Left lung (tissue), 10 donors: ENCODE data around the gene CCDC86. TPM values are rescaled to one million over a fixed set of nuclear protein-coding genes. Genes with fewer than 3 reads are reported as not detected.

Experiments used
- ATAC-seq: fragments of 200-7000 bp; cut with Tn5 transposase; one replicate; pipeline ENCODE4 v1.9.1; 2020; ENCODE audit warnings: moderate library complexity
- DNase-seq, 4 donors: peaks; one replicate each; pipeline ENCODE4 v3.0.0-alpha.2; 2013 to 2020
- H3K27ac ChIP-seq, 2 donors: fragments of 200-600 bp; sonication (generic) in 1 of 2; one replicate each; pipeline versions ENCODE4 v1.5.0 to v1.8.0; 2020 to 2021
- H3K27me3 ChIP-seq, 2 donors: fragments of 200-600 bp; sonication (generic) in 1 of 2; one replicate each; pipeline versions ENCODE4 v1.5.0 to v1.8.0; 2020 to 2021
- H3K36me3 ChIP-seq, 2 donors: fragments of 200-600 bp; sonication (generic) in 1 of 2; one replicate each; pipeline versions ENCODE4 v1.5.0 to v1.8.0; 2020 to 2021
- H3K4me1 ChIP-seq, 2 donors: fragments of 200-600 bp; one replicate each; pipeline ENCODE4 v1.8.0; 2021
- H3K4me3 ChIP-seq, 2 donors: fragments of 200-600 bp; sonication (generic) in 1 of 2; one replicate each; pipeline versions ENCODE4 v1.5.0 to v1.8.0; 2020 to 2021; ENCODE audit warnings: mild to moderate bottlenecking in 1 of 2
- H3K9me3 ChIP-seq, 2 donors: fragments of 200-600 bp; sonication (generic) in 1 of 2; one replicate each; pipeline versions ENCODE4 v1.5.0 to v1.8.0; 2020 to 2021
- CTCF ChIP-seq, 2 donors: fragments of 200-600 bp; sonication (generic) in 1 of 2; IDR thresholded peaks; one replicate each; pipeline versions ENCODE4 v1.5.0 to v1.8.0; 2021; ENCODE audit warnings: antibody characterized with exemption in 2 of 2
- intact Hi-C, 2 donors: fragments of 100-400 bp; cut with DNase I; formaldehyde crosslinking; loops; one replicate each; pipeline versions ENCODE4 v1.11.2 to v1.14.2; 2022
- polyA plus RNA-seq, 6 donors: library from polyadenylated mRNA; unstranded; fragments of 120-200 nt; gene quantifications; one replicate each; pipeline ENCODE4 v1.2.1, GENCODE V29; 2013; ENCODE audit not compliant: insufficient read length in 6 of 6
- total RNA-seq, 2 donors: library from RNA; stranded (reverse); fragmentation: NEBNext Ultra II Directional; extraction: Animal tissue kit (Norgen Biotek cat#: 25700); gene quantifications; one replicate each; pipeline ENCODE4 v1.2.1, GENCODE V29; 2021
- donor health status: DM: no; HTN: yes; CAD: no.
- donor health status: DM: no; HTN: no; CAD: no.

The CCDC86 gene
- total and polyA plus RNA-seq, 8 donors: 10.2 to 23.1 (median 16.5) TPM

- DNase-seq: no peak
- H3K4me1 ChIP-seq: no peaks in the 10 kb centered on the region
- no peaks in the 10 kb centered on the region for H3K36me3 ChIP-seq
- H3K27ac ChIP-seq: no peak overlapping the region
- H3K9me3 ChIP-seq: no peaks in the 10 kb centered on the region
- no peak for ATAC-seq
- peaks cover 13 to 77% of the 10 kb centered on the region in 2 donors for H3K27me3 ChIP-seq
- no peak for TF ChIP-seq CTCF (IDR thresholded peaks at IDR 0.05)
- no peak overlapping the region for H3K4me3 ChIP-seq
- intact Hi-C loops: no loop called here
Measured at GRCh38 chr11:60825790-60826189, 16.1 kb upstream of the CCDC86 start.

GRCh38 chr11:60830478-60831142 is 11.3 kb upstream of the CCDC86 start:
- Histone ChIP-seq H3K36me3 (no peaks in the 10 kb centered on the region), H3K27me3 (peaks cover 9 to 86% of the 10 kb centered on the region in 2 donors), H3K9me3 (no peaks in the 10 kb centered on the region), H3K4me3 (no peak overlapping the region), H3K27ac (no peak overlapping the region), H3K4me1 (peaks cover 0 to 8% of the 10 kb centered on the region in 2 donors)
- TF ChIP-seq CTCF (IDR thresholded peaks at IDR 0.05): no peak
- DNase-seq: no peak
- no peak for ATAC-seq
- intact Hi-C loops: loop anchor here in 1 of 2 donors (10.0 kb wide), 1 partner anchor 354 kb away; no protein-coding TSS in a partner anchor

- Histone ChIP-seq H3K27ac (no peak overlapping the region), H3K27me3 (peaks cover 11 to 86% of the 10 kb centered on the region in 2 donors), H3K36me3 (no peaks in the 10 kb centered on the region), H3K4me1 (peaks cover 0 to 13% of the 10 kb centered on the region in 2 donors), H3K9me3 (no peaks in the 10 kb centered on the region), H3K4me3 (no peak overlapping the region)
- TF ChIP-seq CTCF (IDR thresholded peaks at IDR 0.05): peak; percentile 92 to 96
- ATAC-seq (peak; percentile 97), DNase-seq (peak; percentile 53 to 93 (median 81))
- intact Hi-C loops: loop anchor here in 1 of 2 donors (10.0 kb wide), 1 partner anchor 354 kb away; no protein-coding TSS in a partner anchor
Measured at GRCh38 chr11:60831143-60831500, 10.8 kb upstream of the CCDC86 start.

- no peaks in the 10 kb centered on the region for H3K9me3 ChIP-seq
- no peak for TF ChIP-seq CTCF (IDR thresholded peaks at IDR 0.05)
- no peak for ATAC-seq
- intact Hi-C loops: loop anchor here in 1 of 2 donors (10.0 kb wide), 1 partner anchor 353 kb away; no protein-coding TSS in a partner anchor
- DNase-seq: no peak
- no peaks in the 10 kb centered on the region for H3K36me3 ChIP-seq
- H3K4me1 ChIP-seq: peaks cover 0 to 14% of the 10 kb centered on the region in 2 donors
- H3K4me3 ChIP-seq: no peak overlapping the region
- H3K27me3 ChIP-seq: peaks cover 11 to 83% of the 10 kb centered on the region in 2 donors
- H3K27ac ChIP-seq: no peak overlapping the region
Measured at GRCh38 chr11:60831501-60832079, 10.3 kb upstream of the CCDC86 start.
